ENCODE measurements around the gene SORBS1.
A peak's percentile ranks its signal among the peaks of the same experiment; 100 is the strongest.

SORBS1 gene

GRCh38 chr10:95306851-95307250 is 254.3 kb downstream of the SORBS1 start:
- H3K27ac ChIP-seq (ENCODE audit: low read depth, low read length): no peak overlapping the region
- no peaks in the 10 kb centered on the region for H3K36me3 ChIP-seq (ENCODE audit: control insufficient read depth, insufficient read depth, low read length)
- H3K9me3 ChIP-seq (ENCODE audit: control insufficient read depth, insufficient read depth, low read length): no peaks in the 10 kb centered on the region
- H3K27me3 ChIP-seq (ENCODE audit: control insufficient read depth, insufficient read depth, low read length): peaks cover 3% of the 10 kb centered on the region; the same call in 1 of the 2 replicates
- peaks cover 29% of the 10 kb centered on the region for H3K4me1 ChIP-seq (ENCODE audit: control insufficient read depth, insufficient read depth, low read length)
- no peak overlapping the region for H3K4me3 ChIP-seq (ENCODE audit: low read depth, low read length)
- H3K9ac ChIP-seq (ENCODE audit: low read depth, low read length): no peak overlapping the region

- Histone ChIP-seq H3K9me3 (ENCODE audit: control insufficient read depth, insufficient read depth, low read length) (no peaks in the 10 kb centered on the region), H3K27ac (ENCODE audit: low read depth, low read length) (no peak overlapping the region), H3K9ac (ENCODE audit: low read depth, low read length) (no peak overlapping the region), H3K4me1 (ENCODE audit: control insufficient read depth, insufficient read depth, low read length) (peaks cover 28% of the 10 kb centered on the region), H3K4me3 (ENCODE audit: low read depth, low read length) (no peak overlapping the region), H3K27me3 (ENCODE audit: control insufficient read depth, insufficient read depth, low read length) (peaks cover 3% of the 10 kb centered on the region; the same call in 1 of the 2 replicates), H3K36me3 (ENCODE audit: control insufficient read depth, insufficient read depth, low read length) (no peaks in the 10 kb centered on the region)
Measured at GRCh38 chr10:95306318-95306650, 254.9 kb downstream of the SORBS1 start.

GRCh38 chr10:95305606-95306317 is 255.4 kb downstream of the SORBS1 start:
- no peaks in the 10 kb centered on the region for H3K9me3 ChIP-seq (ENCODE audit: control insufficient read depth, insufficient read depth, low read length)
- H3K27me3 ChIP-seq (ENCODE audit: control insufficient read depth, insufficient read depth, low read length): peaks cover 3% of the 10 kb centered on the region; the same call in 1 of the 2 replicates
- H3K9ac ChIP-seq (ENCODE audit: low read depth, low read length): no peak overlapping the region
- H3K27ac ChIP-seq (ENCODE audit: low read depth, low read length): no peak overlapping the region
- H3K4me1 ChIP-seq (ENCODE audit: control insufficient read depth, insufficient read depth, low read length): peaks cover 27% of the 10 kb centered on the region
- no peaks in the 10 kb centered on the region for H3K36me3 ChIP-seq (ENCODE audit: control insufficient read depth, insufficient read depth, low read length)
- no peak overlapping the region for H3K4me3 ChIP-seq (ENCODE audit: low read depth, low read length)

- H3K9me3 ChIP-seq (ENCODE audit: control insufficient read depth, insufficient read depth, low read length): no peaks in the 10 kb centered on the region
- H3K4me1 ChIP-seq (ENCODE audit: control insufficient read depth, insufficient read depth, low read length): peaks cover 20% of the 10 kb centered on the region
- H3K9ac ChIP-seq (ENCODE audit: low read depth, low read length): no peak overlapping the region
- H3K27me3 ChIP-seq (ENCODE audit: control insufficient read depth, insufficient read depth, low read length): peaks cover 3% of the 10 kb centered on the region; the same call in 1 of the 2 replicates
- H3K36me3 ChIP-seq (ENCODE audit: control insufficient read depth, insufficient read depth, low read length): no peaks in the 10 kb centered on the region
- H3K4me3 ChIP-seq (ENCODE audit: low read depth, low read length): no peak overlapping the region
- H3K27ac ChIP-seq (ENCODE audit: low read depth, low read length): no peak overlapping the region
Measured at GRCh38 chr10:95304976-95305375, 256.2 kb downstream of the SORBS1 start.

- no peak overlapping the region for H3K4me3 ChIP-seq (ENCODE audit: low read depth, low read length)
- H3K27ac ChIP-seq (ENCODE audit: low read depth, low read length): no peak overlapping the region
- no peak overlapping the region for H3K9ac ChIP-seq (ENCODE audit: low read depth, low read length)
- H3K27me3 ChIP-seq (ENCODE audit: control insufficient read depth, insufficient read depth, low read length): peaks cover 3% of the 10 kb centered on the region; the same call in 1 of the 2 replicates
- H3K4me1 ChIP-seq (ENCODE audit: control insufficient read depth, insufficient read depth, low read length): peaks cover 20% of the 10 kb centered on the region
- no peaks in the 10 kb centered on the region for H3K36me3 ChIP-seq (ENCODE audit: control insufficient read depth, insufficient read depth, low read length)
- no peaks in the 10 kb centered on the region for H3K9me3 ChIP-seq (ENCODE audit: control insufficient read depth, insufficient read depth, low read length)
Measured at GRCh38 chr10:95304463-95304862, 256.7 kb downstream of the SORBS1 start.

- H3K4me1 ChIP-seq (ENCODE audit: control insufficient read depth, insufficient read depth, low read length): peaks cover 17% of the 10 kb centered on the region
- H3K9me3 ChIP-seq (ENCODE audit: control insufficient read depth, insufficient read depth, low read length): no peaks in the 10 kb centered on the region
- no peak overlapping the region for H3K4me3 ChIP-seq (ENCODE audit: low read depth, low read length)
- H3K36me3 ChIP-seq (ENCODE audit: control insufficient read depth, insufficient read depth, low read length): no peaks in the 10 kb centered on the region
- H3K27me3 ChIP-seq (ENCODE audit: control insufficient read depth, insufficient read depth, low read length): peaks cover 3% of the 10 kb centered on the region; the same call in 1 of the 2 replicates
- no peak overlapping the region for H3K9ac ChIP-seq (ENCODE audit: low read depth, low read length)
- H3K27ac ChIP-seq (ENCODE audit: low read depth, low read length): no peak overlapping the region
Measured at GRCh38 chr10:95303950-95304349, 257.2 kb downstream of the SORBS1 start.

- no peak overlapping the region for H3K9ac ChIP-seq (ENCODE audit: low read depth, low read length)
- no peak overlapping the region for H3K27ac ChIP-seq (ENCODE audit: low read depth, low read length)
- no peak overlapping the region for H3K4me3 ChIP-seq (ENCODE audit: low read depth, low read length)
- peaks cover 3% of the 10 kb centered on the region; the same call in 1 of the 2 replicates for H3K27me3 ChIP-seq (ENCODE audit: control insufficient read depth, insufficient read depth, low read length)
- no peaks in the 10 kb centered on the region for H3K36me3 ChIP-seq (ENCODE audit: control insufficient read depth, insufficient read depth, low read length)
- no peaks in the 10 kb centered on the region for H3K9me3 ChIP-seq (ENCODE audit: control insufficient read depth, insufficient read depth, low read length)
- H3K4me1 ChIP-seq (ENCODE audit: control insufficient read depth, insufficient read depth, low read length): peaks cover 16% of the 10 kb centered on the region
Measured at GRCh38 chr10:95303535-95303934, 257.6 kb downstream of the SORBS1 start.

- no peaks in the 10 kb centered on the region for H3K36me3 ChIP-seq (ENCODE audit: control insufficient read depth, insufficient read depth, low read length)
- peaks cover 27% of the 10 kb centered on the region for H3K27me3 ChIP-seq (ENCODE audit: control insufficient read depth, insufficient read depth, low read length)
- H3K4me3 ChIP-seq (ENCODE audit: low read depth, low read length): no peak overlapping the region
- H3K27ac ChIP-seq (ENCODE audit: low read depth, low read length): no peak overlapping the region
- H3K4me1 ChIP-seq (ENCODE audit: control insufficient read depth, insufficient read depth, low read length): peaks cover 16% of the 10 kb centered on the region
- H3K9ac ChIP-seq (ENCODE audit: low read depth, low read length): no peak overlapping the region
- H3K9me3 ChIP-seq (ENCODE audit: control insufficient read depth, insufficient read depth, low read length): no peaks in the 10 kb centered on the region
Measured at GRCh38 chr10:95300022-95300539, 261.1 kb downstream of the SORBS1 start.

- Histone ChIP-seq H3K9me3 (ENCODE audit: control insufficient read depth, insufficient read depth, low read length) (no peaks in the 10 kb centered on the region), H3K9ac (ENCODE audit: low read depth, low read length) (no peak overlapping the region), H3K36me3 (ENCODE audit: control insufficient read depth, insufficient read depth, low read length) (no peaks in the 10 kb centered on the region), H3K27ac (ENCODE audit: low read depth, low read length) (no peak overlapping the region), H3K4me3 (ENCODE audit: low read depth, low read length) (no peak overlapping the region), H3K27me3 (ENCODE audit: control insufficient read depth, insufficient read depth, low read length) (peaks cover 43% of the 10 kb centered on the region), H3K4me1 (ENCODE audit: control insufficient read depth, insufficient read depth, low read length) (peaks cover 7% of the 10 kb centered on the region)
Measured at GRCh38 chr10:95297402-95297801, 263.8 kb downstream of the SORBS1 start.

GRCh38 chr10:95296764-95297163 is 264.4 kb downstream of the SORBS1 start:
- H3K4me1 ChIP-seq (ENCODE audit: control insufficient read depth, insufficient read depth, low read length): peaks cover 7% of the 10 kb centered on the region
- H3K27me3 ChIP-seq (ENCODE audit: control insufficient read depth, insufficient read depth, low read length): peaks cover 43% of the 10 kb centered on the region
- H3K9ac ChIP-seq (ENCODE audit: low read depth, low read length): no peak overlapping the region
- no peaks in the 10 kb centered on the region for H3K36me3 ChIP-seq (ENCODE audit: control insufficient read depth, insufficient read depth, low read length)
- H3K27ac ChIP-seq (ENCODE audit: low read depth, low read length): no peak overlapping the region
- H3K9me3 ChIP-seq (ENCODE audit: control insufficient read depth, insufficient read depth, low read length): no peaks in the 10 kb centered on the region
- H3K4me3 ChIP-seq (ENCODE audit: low read depth, low read length): no peak overlapping the region

- Histone ChIP-seq H3K9ac (ENCODE audit: low read depth, low read length) (no peak overlapping the region), H3K27me3 (ENCODE audit: control insufficient read depth, insufficient read depth, low read length) (peaks cover 50% of the 10 kb centered on the region), H3K4me1 (ENCODE audit: control insufficient read depth, insufficient read depth, low read length) (peaks cover 7% of the 10 kb centered on the region), H3K27ac (ENCODE audit: low read depth, low read length) (no peak overlapping the region), H3K9me3 (ENCODE audit: control insufficient read depth, insufficient read depth, low read length) (no peaks in the 10 kb centered on the region), H3K4me3 (ENCODE audit: low read depth, low read length) (peak overlapping the region; percentile 43), H3K36me3 (ENCODE audit: control insufficient read depth, insufficient read depth, low read length) (no peaks in the 10 kb centered on the region)
Measured at GRCh38 chr10:95295031-95295755, 266.0 kb downstream of the SORBS1 start.

All from HUES48 (cell line).